HG03095 (cell line): ENCODE measurements around the gene MPHOSPH9.

Experiments used
- ATAC-seq: cut with Tn5 transposase; IDR thresholded peaks from one replicate; pipeline ENCODE4 v1.9.1; 2021; ENCODE audit warnings: moderate library complexity; ENCODE audit not compliant: unreplicated experiment

MPHOSPH9 gene

DNA sequence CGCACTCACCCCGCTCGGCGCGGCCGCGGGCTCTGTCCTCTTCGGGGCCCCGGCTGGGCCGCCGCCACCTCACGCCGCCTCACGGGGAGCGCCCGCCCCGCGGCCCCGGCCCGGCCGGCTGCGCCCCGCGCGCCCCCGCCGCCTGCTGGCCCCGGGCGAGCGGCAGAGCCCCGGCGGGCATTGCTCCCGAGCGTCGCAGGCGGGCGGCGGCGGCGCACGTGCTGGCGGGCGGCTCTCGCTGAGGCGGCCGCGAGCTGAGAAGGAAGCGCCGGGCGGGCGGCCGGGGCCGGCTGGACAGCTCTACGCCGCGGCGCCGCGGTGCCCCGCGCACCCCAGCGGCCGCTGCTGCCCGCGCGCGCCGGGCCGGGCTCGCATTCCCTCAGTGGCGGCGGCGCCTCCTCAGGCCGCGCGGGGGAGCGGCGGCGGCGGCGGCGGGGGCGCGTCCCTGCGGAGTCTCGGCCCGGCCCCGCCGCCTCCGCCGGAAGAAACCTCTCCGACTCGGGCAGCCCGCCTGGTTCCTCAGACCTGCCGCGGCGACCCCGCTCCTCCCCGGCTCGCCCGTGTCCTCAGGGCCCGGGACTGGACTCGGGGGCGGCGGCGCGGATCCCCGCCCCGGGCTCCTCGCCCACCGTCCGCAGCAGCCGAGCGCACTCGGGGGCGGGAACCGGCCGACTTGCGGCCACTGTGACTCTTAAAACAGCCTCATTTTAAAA, 82.0 kb downstream of the MPHOSPH9 start, which contains the start of gene PITPNM2:
Gene PITPNM2 (minus strand): TSS at position 347 of the 713 bp plus-strand sequence. CDS start 116,500 bp downstream, outside the sequence.
- peak; percentile 59 for ATAC-seq

DNA sequence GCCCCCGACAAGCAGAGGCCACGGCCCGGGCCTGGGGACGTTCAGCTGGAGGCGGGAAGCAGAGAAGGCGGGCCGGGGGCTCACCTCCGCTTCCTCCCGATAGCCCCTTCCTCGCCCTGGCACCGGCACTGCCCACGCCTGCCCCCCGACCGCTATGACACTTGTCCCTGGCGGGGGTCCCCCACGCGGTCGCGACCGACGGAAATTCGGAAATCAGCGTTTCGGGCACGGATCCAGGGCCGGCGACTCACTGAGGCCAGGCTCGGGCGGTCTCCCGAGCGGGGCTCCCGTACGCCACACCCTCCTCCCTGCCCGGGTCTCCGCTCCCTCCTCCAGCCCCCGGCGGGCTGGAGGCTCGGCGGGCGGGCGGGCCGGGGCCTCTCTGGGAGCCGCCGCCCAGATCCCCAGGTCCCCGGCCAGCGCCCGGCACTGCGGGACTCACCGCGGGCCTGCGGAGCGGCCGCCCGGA, 82.6 kb downstream of the MPHOSPH9 start:
- ATAC-seq = peak; percentile 21

DNA sequence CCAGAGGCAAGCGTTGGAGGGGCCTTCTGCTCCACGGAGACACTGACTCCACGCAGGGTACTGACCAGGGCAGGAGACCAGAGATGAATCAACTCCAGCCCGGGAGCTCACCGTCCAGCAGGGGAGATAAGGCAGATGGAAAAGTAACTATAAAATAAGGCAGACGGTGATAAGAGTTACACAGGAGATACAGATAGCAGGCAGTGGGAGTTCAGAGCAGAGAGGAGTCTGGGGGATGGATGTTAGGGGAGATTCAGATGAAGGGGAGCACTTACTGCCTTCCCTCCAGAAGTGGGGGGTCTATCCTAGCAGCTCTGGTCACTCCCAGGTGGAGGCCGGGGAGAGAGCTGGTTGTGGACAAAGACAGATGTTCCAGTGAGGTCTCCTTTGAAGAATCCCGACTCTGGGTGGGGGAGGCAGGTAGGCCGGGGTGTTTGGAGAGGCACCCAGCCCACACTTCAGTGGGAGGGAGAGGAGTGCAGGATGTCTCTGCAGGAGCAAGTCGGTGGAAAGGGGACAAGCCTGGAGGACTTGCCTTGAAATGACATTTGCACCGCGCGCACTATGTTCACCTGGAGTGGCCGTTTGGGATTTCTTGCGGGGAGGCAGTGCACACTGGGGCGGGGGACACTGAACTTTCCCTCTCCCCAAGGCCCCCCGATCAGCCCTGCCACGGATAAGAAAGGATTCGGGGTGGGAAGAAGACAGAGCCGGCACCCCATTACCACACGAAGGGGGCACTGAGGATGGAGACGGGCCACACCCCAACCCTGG, 83.3 kb downstream of the MPHOSPH9 start:
- ATAC-seq = no peak

DNA sequence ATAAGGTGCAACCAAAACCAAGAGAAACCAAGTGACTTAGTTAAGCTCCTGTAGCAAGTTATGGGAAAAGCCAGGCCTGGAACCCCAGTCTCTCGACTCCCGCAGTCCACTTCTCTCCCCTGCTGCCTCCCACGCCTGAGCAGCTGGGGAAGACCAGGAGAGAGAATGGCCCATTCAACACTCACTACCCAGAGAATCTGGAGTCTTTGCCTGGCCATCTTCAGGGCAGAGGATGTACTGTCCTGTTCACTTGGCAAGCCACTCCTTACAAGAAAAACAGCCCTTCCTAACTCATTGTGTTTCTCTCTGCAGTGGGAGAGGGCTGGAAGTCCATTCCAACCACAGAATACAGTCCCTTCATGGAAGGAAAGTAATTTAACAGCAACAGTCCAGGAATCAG, 83.9 kb downstream of the MPHOSPH9 start:
- ATAC-seq = no peak

DNA sequence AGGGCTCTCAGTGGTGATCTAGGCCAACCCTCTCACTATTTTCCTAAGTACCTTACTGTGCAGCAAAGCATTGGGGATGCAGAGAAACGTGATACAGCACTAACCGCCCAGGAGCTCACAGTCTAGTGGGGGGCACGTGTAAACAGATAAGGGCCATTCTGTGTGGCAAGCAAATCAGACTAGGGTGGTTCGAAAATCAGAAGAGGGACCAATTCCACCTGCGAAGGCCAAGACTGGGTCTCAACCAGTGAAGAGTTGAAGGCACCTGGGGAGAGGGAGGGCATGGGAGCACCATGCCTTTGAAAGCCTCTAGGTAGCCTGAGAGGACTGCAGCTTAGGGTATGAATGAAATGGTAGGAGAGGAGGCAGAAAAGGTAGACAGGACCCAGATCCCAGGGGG, 84.3 kb downstream of the MPHOSPH9 start:
- ATAC-seq = no peak

DNA sequence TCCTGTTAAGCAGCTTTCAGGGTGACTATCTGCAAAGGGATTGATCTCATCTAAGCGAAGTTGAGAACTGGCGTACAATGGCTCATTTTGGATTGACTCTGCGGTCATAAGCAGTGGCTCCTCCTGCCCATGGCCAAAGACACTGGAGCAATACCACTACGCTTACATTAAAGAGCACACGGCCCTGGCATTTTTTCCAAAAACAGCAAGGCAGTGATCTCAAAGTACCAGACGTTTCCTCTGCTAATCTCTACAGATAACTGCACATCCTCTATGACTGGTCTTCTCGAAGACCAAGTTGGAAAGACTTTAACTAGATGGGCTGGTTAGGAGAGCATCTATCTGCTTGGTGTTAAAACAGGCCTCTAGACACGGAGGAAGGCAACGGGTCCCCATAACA, 84.7 kb downstream of the MPHOSPH9 start:
- no peak for ATAC-seq

DNA sequence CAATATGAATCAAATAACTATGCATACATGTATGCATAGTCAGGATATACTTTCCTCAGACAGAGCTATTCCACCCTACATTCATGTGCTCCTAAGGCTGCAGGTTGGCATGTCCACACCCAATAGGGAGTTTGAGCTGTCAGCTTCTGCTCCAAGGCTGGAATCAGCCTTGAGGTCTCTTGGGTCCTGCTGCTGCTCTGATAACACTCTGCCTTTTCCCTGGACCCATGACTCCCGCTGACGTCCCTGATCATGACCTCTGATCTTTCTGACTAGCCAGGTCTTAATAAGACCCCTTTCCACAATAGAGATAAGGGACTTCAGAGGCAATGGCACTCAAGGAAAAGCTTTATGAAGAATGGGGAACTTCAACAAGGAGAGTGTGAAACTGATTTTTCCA, 87.7 kb downstream of the MPHOSPH9 start:
- ATAC-seq = no peak

DNA sequence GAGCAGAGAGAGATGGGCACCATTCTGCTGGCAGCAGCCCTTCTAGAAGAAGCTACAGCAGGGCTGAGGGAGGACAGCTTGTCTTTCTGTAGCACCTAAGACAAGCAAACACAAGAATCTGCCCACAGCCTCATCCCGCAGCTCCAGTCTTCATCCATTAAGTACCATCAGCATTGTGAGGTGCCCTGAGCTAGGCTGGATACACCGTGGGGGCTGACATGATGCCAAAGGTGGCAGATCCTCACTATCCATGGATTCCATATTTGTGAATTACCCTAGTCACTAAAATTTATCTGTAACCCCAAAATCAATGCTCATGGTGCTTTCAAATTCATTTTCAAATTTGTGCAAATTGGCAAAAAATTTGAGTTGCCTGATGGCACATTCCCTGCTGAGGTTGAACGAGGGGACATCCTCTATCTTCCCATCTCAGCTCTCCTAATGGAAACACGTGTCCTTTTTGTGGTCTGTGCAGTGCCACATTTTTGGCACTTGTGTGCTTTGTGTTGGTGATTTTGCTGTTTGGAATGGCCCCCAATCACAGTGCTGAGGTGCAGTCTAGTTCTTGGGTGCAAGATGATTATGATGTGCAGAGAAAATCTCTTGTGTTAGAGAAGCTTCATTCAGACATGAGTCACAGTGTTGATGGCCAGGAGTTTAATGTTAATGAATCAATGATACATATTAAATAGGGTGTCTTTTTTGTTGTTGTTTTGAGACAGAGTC, 89.0 kb downstream of the MPHOSPH9 start:
- no peak for ATAC-seq

DNA sequence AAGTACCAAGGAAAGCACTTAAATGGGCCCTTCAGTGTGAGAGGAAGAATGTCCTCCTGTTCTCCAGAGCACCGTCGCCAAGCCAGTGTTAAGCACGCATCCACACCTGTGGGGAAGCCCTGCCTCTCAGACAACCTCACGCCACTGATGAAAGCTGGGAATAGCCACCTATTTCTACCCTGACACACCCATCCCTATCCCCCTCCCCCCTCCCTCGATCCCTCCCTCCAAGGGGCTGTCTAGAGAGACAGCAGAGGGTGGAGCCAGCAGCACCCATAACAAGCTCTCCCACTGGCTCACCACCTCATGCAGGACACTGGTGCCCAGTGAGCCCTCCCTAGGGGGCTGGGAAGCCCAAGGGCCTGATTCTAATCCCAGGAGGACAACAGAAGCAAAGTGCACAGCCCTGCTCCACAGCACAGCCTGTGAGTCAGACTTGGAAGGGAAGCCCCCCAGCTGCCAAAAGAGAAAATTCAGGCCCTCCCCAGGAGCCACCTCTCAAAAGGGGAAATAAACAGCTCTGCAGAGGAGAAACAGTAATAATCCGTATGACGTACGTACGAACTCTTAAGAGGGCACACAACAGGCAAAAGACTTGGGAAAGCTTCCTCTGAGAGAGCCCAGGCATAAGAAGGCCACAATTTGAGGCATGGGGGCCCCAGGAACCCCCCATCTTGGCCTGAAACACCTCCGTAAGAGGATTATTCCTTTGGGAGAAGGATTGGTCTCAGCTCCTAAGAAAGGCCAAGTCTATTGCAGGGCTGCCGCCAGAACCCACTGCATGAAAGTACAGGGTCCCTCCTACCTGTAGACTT, 89.8 kb downstream of the MPHOSPH9 start:
- ATAC-seq = no peak

DNA sequence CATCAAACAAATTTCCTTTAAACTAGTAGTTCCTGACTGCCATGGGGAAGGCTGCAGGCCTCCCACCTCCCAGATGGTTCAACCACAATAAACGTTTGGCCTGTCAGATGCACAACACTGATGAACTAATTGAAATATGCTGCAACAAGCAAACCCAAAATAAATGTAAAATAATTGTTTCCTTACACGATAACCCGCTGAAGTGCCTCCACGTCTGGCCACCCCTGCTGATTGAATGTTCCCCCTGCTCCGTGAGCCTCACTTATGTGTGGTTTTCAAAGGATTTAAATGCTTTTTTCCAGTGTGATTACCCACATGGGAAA, 90.5 kb downstream of the MPHOSPH9 start:
- ATAC-seq = no peak

DNA sequence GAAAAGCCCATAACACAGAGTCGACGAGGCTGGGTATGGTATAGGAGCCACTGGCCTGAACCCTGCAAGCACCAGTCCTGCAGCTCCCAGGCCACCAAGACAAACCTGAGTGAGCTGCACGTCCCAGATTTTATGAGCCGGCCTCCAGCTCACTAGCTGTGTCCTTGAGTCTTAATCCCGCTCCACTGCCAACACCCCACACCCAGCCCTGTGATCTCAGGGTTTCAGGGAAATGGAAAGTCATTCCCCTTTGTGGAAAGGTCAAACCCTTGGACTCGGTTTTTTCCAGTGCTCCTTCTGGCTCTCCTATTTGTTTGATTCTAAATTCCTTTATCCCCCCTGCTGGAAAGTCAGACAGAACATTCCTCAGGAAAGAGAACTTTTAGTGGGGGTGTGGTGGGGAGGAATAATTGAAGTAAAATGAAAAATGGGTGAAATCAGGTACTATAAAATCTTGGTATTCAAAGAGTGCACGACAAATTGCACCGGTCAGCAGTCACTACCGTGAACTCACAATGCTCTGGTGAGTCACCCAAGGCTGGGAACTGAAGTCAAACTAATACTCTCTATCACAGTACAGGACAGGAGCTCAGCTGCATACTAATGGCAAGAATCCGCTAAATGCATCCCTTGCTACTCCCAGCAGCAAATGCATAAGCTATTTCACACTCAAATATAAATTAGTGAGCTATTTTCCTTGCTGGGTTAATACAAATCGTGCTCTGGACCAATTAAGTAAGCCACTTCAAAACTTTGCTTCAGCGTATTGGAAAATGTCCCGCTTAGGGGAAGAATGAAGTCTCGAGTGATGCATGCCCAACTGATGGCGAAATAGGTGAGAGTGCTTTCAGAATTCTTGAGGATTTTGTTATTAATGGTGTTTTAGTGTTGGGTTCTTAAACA, 91.1 kb downstream of the MPHOSPH9 start:
- no peak for ATAC-seq

DNA sequence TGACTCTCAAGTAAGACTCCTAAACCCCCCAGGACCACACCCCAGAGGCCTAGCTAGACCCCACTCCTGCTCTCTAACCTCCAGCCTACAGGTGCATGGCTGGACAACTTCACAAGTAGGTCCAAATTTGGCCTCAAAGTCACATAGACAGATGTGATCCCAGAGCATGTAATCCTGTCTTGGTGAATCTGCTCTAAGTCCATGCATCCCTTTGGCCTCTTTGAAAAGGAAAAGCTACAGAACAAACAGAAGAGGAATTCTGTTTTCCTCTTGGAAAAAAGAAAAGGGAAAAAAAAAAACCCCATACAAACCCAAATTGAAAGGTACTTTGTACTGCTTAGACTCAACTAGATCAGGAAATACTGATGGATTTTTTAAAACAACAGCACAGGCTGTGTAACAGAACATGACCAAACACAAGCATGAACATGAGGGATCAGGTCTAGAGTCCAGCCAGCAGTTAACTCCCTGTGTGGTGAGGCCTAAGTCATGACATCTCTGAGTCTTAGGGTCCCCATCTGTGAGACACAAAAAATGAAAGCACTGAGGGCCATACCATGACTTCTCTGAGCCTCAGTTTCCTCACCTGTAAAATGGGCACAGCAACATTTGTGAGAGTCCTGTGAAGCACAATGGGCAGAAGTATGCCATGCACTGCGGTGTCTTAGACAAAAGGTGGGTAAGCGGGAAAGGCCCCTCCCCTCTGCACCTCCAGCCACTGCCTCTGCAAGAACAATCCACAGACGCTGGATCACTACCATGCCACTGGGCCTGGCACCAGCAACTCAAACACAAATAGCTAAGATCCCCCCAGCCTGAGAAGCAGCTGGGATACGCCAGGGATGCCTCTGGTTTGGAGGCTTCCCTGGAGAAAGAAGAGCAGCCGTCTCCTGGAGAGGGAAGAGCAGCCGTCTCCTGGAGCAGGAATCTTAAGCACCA, 92.0 kb downstream of the MPHOSPH9 start:
- no peak for ATAC-seq

DNA sequence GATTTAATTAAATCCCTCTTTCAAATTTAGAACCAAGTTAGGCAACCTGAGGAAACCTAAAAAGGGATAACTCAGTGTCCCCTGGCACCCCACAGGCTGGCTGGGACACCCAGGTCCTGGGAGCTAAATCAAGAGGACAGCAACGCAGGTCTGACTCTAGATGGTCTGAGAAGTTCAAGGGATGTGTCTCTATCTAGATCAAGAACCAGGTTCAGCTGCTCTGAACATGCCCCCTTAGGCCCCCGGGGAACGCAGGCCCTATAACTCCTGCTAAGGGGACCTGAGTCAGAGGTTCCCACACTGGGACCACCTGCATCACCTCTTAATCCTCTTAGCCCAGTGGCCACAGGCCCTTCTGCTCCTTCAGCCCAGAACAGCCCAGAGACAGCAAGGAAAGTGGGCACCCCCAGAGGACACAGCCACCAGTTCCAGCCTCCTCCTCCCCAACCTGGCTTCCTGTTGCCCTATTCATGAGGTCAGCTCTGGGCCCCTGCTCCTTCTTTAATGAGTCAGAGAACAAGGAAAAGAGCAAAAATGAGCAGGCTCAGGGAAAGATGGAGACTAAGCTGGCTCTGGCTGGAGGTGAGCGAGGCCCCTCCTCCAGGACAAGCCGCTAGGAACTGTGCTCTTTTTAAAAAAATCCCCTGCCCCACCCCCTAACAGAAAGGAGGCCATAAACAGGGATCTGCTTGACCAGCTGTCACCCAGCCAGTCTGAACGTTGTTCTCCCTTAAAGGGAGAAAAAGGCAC, 92.8 kb downstream of the MPHOSPH9 start:
- no peak for ATAC-seq

DNA sequence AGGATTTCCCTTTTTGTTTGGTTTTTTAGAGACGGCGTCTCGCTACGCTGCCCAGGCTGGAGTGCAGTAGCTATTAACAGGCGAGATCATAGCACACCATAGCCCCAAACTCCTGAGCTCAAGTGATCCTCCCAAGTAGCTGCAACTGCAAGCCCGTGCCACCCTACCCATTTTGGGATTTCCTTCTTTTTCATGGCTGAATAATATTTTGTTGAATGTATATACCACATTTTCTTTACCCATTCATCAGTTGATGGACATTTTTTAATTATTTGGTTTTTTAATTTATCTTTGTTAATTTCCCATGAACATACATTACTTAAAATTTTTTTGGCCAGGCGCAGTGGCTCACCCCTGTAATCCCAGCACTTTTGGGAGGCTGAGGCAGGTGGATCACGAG, 97.3 kb downstream of the MPHOSPH9 start:
- ATAC-seq = no peak

DNA sequence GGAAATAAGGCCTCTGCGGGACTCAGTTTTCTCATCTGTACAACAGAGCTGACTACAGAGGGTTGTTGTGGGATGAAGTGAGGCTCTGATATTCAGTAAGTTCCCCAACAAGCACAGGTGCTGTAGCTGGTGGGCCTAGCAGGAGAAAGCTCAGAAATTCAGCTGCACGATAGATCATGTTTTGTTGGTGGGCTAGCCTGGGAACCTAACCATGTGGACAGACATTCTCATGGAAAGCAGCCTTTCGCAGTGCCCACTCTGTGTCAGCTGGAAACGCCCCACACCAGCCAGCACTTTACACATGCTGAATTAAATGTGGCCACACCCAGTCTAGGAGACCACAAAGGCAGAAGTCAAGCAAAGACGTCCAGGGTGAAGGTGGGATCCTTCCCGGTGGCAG, 98.1 kb downstream of the MPHOSPH9 start:
- ATAC-seq = no peak

DNA sequence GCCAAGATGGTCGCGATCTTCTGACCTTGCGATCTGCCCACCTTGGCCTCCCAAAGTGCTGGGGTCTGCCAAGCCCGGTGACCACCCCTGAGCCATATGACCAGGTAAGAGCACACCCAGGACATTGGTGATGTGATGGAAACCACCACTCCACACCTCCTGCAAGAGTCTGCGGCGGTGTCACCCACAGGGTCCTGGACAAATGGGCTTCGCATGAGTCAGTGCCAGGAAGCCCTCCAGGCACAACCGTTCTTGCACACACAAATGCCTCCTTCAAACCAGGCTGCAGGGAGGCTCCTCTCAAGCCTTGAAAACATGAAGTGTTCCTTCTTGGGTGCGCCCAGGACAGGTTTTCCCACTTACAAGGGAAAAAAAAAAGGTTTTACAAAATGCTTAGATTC, 98.7 kb downstream of the MPHOSPH9 start:
- ATAC-seq = no peak

DNA sequence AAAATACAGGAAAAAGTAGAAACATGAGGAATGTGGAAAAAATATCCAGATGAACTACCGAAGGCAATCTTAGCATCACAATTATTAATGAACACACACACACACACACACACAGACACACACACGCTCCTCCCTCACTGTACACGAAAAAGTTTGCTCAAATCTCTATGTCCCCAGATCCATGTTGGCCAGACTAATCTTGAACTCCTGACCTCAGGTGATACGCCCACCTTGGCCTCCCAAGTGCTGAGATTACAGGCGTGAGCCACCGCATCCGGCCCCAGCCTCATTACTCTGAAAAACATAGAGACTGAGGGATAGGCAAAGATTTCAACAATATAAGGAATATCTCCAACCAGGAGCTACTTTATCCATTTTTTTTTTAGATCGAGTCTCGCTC, 99.2 kb downstream of the MPHOSPH9 start:
- ATAC-seq = no peak

DNA sequence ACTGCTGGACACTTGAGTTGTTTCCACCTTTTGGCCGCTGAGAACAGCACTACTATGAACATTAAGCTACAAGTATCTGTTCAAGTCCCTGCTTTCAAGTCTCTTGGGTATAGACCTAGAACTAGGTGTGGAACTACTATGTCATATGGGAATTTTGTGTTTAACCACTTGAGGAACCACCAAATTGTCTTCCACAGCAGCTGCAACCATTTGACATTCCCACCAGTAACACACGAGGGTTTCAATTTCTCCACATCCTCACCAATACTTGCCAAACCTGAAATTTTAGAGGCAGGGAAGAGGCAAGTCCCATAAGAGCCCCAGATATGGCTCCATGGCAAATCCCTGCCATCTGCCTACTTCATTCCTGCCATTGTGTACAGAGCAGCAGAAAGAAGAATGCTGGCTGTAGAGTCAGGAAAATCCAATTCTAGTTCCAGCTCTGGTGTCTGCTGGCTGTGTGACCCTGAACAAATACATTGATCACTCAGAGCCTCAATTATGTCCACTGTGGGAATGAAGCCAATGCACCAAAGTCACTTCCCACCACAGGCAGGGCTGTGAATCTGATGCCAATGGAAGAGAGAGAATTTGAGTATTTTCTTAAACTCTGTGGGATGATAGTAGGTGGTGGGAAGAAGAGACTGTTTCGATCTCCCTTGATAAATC, 99.9 kb downstream of the MPHOSPH9 start:
- no peak for ATAC-seq
